Gastrocnemius medialis (tissue), 4 donors: ENCODE results near the gene TACR1.

Source experiments
- POLR2A ChIP-seq, 2 donors: fragments of 450-650 bp; IDR thresholded peaks; one replicate each; pipeline ENCODE4 v1.6.1; 2017; ENCODE audit warnings: antibody characterized with exemption in 2 of 2, mild to moderate bottlenecking in 2 of 2, moderate library complexity in 2 of 2
- TF ChIP-seq, protein P1 (sequence below), 5 experiments: fragments of 450-650 bp in 3 of 5; fragments of 200-600 bp in 2 of 5; sonication (generic) in 2 of 5; IDR thresholded peaks in 4 of 5; conservative IDR thresholded peaks in 1 of 5; 1 replicate in 4 of 5; 2 replicates in 1 of 5; pipeline ENCODE4 v1.5.1; 2016 to 2019; ENCODE audit warnings: antibody characterized with exemption in 5 of 5, mild to moderate bottlenecking in 3 of 5, moderate library complexity in 3 of 5

DNA sequence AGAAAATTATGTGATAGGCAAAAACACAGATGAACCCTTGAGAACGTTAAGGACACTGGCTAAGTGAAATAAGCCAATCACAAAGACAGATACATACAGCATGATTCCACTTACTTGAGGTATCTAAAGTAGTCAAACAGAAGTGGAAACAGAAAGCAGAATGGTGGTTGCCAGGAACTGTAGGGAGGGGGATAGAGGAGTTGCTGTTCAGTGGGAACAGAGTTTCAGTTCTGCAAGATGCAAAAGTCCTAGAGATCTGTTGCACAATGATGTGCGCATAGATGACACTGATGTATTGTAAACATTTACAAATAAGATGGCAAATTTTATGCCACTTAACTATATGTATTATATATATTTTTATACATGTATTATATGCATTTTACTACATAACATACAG is 181.2 kb downstream of the TACR1 start:
- no peak for TF ChIP-seq POLR2A (IDR thresholded peaks at IDR 0.05)
- TF ChIP-seq, protein P1, sequence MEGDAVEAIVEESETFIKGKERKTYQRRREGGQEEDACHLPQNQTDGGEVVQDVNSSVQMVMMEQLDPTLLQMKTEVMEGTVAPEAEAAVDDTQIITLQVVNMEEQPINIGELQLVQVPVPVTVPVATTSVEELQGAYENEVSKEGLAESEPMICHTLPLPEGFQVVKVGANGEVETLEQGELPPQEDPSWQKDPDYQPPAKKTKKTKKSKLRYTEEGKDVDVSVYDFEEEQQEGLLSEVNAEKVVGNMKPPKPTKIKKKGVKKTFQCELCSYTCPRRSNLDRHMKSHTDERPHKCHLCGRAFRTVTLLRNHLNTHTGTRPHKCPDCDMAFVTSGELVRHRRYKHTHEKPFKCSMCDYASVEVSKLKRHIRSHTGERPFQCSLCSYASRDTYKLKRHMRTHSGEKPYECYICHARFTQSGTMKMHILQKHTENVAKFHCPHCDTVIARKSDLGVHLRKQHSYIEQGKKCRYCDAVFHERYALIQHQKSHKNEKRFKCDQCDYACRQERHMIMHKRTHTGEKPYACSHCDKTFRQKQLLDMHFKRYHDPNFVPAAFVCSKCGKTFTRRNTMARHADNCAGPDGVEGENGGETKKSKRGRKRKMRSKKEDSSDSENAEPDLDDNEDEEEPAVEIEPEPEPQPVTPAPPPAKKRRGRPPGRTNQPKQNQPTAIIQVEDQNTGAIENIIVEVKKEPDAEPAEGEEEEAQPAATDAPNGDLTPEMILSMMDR (IDR thresholded peaks at IDR 0.05 in 4 of 5, conservative IDR thresholded peaks at IDR 0.05 in 1 of 5): no peak
